Suppressor macrophage (primary cell): ENCODE data around the gene PRUNE2.
"Not testable (repeated sequence)": the region's sequence is repeated elsewhere in the genome, so short reads cannot be mapped to it uniquely, and the experiment has no call there.

Experiments used
- DNase-seq, 4 experiments: peaks; one replicate each; pipeline ENCODE4 v3.0.0-alpha.2; 2020 to 2022

The PRUNE2 gene

DNA sequence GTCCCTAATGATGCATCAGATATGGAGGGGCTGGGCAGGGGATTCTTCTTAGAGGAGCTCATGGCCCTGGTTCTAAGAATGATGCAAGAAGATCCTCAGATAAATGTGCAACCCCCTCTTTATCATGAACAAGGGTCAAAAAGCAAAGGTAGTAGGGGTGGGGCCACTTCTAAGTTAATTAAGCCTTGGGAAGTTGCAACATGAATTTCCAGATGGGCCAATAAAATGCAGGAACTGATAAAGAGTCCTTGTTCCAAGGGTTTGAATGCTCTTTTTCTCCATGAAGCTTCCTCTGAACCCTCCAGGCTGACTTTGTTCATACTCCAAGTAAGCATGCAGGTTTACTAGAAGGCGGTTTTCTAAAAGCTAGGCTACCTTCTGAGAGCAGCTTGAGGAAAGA is 116.1 kb downstream of the PRUNE2 start:
- no peak for DNase-seq

DNA sequence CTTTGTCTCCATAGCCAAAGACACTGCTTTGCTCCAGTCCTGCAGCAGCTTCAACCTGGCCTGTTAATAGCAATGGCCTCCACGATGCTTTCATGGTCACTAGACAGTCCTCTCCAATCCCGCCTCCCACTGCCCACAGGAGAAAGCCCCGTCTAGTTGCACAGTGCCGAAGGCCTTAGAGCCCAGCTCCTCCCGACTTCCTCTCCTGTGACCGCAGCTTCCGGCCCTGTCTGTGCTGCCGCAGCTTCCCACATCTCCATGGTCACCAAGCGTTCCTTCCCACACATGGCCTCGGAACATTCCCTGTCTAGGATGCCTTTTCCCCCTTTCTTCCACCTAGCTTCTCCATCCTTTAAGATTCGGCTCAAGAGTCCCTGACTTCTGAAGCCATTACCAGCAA is 118.2 kb downstream of the PRUNE2 start:
- peak in 3 of 4 experiments; percentile 13 to 40 (median 13) for DNase-seq

DNA sequence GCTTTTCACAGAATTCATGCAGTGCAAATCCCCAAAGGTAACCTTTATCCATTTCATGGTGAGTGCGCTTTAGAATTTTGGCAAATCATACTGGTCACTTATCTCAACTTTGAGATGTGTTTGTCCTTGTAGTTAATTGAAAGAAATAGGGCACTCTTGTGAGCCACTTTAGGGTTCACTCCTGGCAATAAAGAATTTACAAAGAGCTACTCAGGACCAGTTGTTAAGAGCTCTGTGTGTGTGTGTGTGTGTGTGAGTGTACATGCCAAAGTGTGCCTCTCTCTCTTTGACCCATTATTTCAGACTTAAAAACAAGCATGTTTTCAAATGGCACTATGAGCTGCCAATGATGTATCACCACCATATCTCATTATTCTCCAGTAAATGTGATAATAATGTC is 120.4 kb downstream of the PRUNE2 start:
- DNase-seq, result no peak

DNA sequence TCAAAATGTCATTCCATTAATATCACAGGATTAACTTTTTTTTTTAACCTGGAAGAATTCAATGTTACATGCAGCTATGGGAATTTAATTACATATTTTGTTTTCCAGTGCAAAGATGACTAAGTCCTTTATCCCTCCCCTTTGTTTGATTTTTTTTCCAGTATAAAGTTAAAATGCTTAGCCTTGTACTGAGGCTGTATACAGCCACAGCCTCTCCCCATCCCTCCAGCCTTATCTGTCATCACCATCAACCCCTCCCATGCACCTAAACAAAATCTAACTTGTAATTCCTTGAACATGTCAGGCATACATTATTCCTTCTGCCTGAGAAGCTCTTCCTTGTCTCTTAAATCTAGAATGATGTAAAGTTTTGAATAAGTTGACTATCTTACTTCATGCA is 121.0 kb downstream of the PRUNE2 start:
- DNase-seq, result no peak

DNA sequence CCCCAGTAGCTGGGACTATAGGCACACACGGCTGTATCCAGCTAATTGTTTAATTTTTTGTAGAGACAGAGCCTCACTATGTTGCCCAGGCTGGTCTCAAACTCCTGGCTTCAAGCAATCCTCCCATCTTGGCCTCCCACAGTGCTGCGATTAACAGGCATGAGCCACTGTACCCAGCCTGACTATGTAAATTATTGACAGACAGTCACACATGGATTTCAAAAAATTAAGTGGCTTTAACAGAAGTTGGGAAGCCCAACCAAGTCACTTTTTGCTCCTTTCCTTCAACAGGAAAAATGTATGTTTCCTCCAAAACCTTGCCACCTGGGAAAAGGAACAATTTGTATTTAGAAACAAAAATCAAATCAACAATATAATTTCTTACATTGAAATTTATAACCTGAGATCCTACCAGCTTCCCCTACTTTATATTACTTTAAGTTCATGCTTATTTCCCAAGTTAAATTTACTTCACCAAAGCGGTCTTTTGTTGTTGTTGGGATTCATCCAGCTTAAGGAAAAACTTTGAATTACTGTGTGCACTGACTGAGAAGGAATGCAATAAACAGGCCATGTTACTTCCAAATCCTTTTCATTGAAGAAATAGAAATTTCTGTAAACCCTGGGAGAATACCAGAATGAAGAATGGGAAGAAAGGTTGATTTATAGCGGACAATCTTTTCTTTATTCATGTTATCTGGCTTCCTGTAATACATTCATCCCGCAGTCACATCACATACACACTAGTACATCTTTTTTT is 133.0 kb downstream of the PRUNE2 start:
- no peak for DNase-seq

DNA sequence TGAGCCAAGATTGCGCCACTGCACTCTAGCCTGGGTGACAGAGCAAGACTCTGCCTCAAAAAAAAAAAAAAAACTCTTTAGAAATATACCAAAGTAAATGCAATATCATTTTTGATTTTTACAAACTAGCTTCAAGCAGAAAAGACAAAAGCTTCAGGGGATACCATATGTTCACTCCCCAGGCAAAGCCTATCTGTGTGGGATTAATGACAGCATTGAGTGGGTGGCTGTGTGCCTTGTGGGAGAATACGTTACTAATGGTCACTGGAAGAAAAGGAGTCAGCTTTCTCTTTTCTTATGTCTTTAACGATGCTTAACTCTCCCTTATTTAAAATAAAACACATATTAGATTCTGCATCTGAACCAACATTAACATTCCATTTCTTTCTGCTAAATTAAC is 139.8 kb downstream of the PRUNE2 start:
- DNase-seq, result no peak

DNA sequence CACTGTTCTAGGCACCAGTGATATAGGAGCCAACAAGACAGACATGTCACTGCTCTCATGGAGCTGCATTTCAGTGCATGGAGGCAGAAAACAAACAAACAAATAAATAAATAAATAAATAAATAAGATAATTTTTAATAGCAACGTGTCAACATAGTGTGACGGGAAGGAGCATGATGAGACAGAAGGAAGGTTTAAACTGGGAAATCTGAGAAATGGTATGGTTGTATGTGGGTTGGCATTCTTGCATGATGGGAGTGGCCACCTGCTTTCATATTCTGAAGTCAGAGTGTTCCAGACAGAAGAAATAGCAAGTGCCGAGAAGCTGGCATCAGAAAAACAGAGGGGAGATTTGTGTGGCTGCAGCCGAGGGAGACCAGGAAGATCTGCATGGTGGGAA is 141.8 kb downstream of the PRUNE2 start, which contains the start of gene PCA3:
PCA3 (plus strand) TSS at position 301 of the 400 bp plus-strand sequence.
- no peak for DNase-seq

DNA sequence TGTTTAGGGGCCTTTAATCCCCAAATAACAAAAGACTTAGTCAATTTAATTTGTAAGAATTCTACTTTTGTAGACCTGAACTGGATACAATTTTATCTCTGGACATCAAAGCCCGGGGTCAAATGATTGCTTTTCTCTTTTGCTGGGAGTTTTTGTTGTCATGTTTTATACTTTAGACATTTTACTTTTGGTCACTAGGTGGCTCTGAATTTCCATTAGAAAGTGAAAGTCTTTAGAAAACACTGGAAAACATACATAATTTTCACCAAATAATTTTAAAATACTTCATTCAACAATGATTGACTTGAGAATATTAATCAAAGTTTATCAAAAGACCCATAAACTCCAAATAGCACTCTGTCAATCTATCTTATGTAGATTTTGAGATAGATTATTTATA is 144.5 kb downstream of the PRUNE2 start:
- DNase-seq, result peak in 2 of 4 experiments; percentile 10 to 22

DNA sequence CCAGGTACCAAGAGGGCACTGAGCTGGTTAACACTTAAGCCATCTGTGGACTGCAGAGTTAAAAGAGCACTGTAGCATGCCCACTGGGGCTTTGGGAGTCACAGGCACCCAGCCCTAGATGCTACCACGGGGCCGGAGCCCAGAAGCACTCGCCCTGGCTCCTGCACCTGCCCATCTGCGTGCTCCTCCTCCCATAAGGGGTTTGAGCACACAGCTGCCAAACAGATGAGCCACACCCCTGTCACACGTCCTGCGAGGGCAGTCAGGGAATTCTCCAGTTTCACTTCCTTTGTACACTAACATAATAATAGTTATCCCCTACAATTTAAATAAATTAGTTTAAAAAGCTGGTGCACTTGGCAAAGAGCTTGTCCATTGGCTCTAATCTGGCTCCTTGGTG is 146.2 kb downstream of the PRUNE2 start:
- DNase-seq, result peak in 3 of 4 experiments; percentile 8 to 36 (median 30)

DNA sequence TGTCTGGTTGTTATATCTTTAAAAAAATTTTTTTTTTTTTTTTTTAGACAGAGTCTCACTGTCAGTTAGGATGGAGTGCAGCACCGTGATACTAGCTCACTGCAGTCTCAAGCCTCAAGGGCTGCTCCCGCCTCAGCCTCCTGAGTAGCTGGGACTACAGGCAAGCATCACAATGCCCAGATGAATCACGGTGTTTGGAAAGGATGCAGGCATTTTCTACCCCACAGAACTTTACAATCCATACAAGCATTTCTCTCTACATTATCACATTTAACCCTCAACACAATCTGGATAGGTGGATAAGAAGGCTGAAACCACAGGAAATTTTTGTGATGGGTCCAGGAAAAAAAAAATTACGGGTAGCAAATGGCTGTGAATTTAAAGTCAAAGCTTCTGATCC is 147.4 kb downstream of the PRUNE2 start:
- DNase-seq, result no peak

DNA sequence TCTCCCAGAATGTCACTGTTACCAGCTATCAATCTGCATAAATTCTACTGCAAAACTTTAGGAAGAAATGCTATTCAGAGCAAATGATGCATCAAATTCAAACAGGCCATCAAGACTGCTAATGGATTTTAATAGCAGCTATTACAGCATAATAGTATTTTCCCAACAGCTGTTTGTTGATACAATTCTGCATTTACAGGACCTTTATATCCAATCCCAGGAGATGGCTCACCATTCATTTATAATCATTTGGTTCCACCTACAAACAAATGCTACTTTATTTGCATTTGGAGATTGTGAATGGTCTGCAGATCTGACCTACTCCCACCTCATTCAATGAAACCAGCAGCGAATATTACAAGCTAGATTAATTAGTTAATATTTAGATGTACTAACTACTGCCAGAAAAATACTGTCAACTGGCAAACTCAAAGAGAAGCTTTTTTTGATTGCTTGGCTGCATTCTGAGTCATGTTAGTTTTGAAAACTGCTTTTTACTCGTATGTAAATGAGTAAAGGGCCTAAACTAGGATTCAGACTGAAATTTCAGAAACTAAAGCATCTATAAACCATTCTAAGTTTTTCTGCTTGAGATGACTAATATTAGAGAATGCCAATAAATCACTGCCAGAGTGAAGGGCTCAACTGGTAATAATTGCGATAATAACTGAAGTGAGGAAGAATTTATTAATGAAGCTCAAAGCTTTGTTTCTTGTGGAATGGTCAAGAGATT is 148.8 kb downstream of the PRUNE2 start:
- no peak for DNase-seq

DNA sequence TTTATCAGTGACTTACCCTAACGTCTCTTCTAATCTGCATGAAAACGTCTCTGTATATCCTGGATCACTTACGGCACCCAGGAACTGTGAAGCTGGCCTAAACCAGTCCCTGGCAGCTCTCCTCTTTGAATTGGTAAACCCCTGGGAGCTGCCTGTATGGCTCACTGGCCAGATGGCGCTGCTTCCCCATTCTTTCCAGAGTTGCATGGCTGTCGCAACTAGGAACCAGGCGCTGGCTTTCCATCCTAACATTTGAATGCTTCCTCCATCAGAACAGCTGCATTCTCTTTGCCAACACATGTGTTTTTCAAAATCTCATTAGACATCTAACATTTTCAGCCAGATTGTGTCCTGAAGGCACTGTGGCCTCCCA is 149.7 kb downstream of the PRUNE2 start:
- DNase-seq, result peak; percentile 44 to 72 (median 64)

DNA sequence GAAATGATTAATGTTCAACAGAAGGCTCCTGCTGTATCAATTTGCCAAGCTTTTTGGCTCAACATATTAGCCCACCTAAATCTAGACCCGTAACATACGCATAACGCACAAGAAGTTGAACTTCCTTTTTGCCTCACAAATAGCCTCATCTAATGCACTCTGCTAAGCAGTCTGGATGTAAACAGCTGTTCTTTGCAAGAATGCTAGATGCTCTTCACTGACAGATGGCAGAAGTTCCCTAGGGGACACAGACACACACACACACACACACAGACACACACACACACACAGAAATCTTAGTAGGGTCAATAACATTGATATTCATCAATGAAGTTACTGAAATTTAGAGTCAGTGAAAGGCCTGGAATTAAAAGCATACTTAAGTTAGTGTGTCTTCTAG is 154.9 kb downstream of the PRUNE2 start:
- no peak for DNase-seq

DNA sequence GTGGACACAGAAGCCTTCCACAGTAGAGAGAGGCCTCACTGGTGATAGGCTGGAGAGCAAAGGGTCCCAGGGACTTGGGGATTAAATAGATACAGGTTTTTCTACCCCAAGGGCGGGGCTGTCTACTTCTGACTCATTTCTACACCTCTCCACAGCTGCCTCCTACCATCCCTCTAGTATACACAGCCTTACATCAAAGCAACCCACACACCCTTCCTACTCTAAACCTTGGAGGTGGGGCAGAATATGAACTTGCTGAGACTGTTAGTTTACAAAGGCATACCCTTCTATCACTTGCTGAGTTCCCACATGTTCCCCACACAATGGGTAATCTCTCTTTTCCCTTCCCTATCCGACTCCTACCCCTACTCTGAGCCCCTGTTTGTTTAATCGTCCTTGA is 161.6 kb downstream of the PRUNE2 start:
- DNase-seq, result no peak

DNA sequence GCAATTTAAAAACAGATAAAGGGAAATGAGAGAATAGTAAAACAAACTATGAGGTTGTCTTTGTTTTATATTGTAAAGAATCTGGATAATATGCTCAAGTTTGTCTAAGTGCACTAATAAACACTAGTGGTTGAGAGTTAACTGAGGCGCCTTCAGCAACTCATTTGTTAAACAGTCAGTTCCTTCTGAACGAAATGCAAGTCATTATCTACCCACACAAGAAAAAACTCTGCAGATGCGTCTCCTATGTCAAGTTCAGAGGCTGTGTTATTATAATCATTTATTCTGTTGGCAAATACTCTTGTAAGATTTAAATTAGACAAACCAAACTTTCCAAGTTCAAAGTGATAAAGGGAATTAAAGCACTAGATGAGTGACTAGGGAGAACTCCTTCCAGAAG is 162.0 kb downstream of the PRUNE2 start:
- peak in 2 of 4 experiments; percentile 9 to 20 for DNase-seq

DNA sequence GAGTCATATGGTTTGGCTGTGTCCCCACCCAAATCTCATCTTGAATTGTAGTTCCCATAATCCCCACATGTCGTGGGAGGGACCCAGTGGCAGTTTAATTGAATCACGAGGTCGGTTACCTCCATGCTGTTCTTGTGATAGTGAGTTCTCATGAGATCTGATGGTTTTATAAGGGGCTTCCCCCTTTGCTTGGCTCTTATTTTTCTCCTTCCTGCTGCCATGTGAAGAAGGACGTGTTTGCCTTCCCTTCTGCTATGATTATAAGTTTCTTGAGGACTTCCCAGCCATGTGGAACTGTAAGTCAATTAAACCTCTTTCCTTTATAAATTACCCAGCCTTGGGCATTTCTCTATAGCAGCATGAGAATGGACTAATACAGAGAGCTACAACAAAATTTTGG is 163.0 kb downstream of the PRUNE2 start:
- not testable (repeated sequence) for DNase-seq

DNA sequence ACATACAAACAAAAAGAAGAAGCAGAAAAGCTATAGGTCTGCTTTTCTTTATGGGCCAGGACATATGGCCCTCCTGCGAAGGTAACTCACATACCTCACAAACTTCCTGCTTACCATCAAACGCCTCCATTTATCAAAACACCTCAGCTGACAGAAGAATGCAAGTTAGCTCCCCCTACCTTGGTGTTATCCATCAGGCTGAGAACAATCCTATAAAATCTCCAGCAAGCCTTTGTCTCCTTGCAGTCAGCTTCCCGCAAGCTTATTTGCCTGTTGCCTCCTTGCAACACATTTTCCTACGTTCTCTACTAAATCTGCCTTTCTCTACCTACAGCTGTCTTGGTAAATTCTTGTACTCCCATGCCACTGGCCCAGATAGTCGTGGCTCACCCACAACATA is 164.4 kb downstream of the PRUNE2 start:
- no peak for DNase-seq

DNA sequence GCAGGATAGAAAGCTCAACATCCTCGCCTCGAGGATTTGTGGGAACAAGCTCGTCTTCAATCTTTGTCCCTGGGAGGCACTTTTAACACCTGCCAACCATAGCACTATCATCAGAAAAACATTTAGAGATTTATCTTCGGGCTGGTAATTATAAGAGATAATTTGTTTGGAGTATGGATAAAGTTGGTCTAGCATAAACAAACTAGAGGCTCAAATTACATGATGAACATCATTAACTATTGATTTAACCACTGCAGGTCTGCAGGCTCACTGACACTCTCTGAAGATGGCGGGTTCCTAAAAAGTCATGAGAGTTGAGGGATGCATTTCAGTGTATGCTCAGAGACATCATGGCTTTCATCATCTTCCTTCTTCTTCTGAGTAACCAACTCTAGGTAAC is 167.5 kb downstream of the PRUNE2 start:
- DNase-seq, result no peak

DNA sequence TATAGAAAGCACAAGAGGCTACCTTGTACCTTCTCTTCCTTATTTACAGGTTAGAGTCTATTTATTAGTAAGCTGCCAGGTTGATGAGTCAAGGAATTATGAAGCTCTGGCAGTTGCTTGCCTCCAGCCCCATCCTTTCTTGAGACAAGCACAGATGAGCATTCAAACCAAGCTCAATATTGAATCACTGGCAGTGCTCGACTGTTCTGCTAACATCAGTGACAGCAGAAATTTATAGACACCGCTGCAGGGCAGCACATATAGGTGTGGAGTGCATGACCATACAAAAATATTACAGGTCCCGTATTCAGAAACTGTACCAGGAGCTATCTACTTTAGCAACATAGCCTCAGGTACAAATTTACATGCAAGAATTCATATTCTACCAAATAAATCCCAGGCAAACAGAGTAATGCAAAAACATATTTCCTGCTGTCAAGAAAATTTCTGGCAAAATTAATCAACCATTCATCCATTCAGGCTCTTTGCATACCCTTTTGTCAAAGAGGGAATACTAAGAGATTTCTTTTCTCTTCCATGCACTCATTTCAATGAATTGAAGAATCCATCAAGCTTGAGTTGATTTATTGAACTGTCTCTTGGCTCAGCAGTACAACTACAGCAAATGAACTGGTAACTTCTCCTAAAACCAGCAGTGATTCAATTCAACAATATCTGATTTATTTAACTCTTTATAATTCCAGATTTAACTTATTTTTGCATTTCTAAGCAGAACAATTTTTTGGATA is 168.6 kb downstream of the PRUNE2 start:
- DNase-seq, result no peak

DNA sequence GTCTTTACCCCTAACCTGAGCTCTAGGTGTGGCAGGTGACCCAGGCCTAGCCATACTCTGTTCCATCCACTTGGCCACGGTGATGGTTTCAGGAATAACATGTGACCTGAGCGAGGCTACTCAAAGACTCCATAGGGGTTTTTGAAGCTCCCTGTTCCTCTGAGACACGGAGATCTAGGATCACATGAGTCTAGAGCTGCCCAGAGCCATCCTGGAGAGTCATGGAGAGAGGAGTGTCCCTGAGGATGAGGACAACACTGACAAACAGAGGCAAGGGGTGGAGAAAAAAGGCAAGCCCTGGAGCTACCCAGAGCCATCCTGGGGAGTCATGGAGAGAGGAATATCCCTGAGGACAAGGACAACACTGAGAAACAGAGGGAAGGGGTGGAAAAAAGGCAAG is 171.2 kb downstream of the PRUNE2 start:
- no peak for DNase-seq

DNA sequence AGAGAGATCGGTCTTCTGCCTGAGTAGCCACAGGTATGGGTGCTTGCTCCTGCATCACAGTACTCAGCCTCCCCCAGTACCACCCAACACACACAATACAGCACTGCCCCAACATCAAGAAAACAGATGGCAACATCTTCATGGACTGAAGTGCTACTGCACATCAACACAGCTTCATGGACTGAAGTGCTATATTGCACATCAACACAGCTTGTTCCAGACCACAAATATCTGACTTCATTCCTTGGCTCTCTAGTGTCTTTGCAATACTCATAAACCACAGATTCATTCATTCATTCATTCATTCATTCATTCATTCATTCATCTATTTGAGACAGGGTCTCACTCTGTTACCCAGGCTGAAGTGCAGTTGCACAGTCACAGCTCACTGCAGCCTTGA is 172.8 kb downstream of the PRUNE2 start:
- DNase-seq, result no peak

DNA sequence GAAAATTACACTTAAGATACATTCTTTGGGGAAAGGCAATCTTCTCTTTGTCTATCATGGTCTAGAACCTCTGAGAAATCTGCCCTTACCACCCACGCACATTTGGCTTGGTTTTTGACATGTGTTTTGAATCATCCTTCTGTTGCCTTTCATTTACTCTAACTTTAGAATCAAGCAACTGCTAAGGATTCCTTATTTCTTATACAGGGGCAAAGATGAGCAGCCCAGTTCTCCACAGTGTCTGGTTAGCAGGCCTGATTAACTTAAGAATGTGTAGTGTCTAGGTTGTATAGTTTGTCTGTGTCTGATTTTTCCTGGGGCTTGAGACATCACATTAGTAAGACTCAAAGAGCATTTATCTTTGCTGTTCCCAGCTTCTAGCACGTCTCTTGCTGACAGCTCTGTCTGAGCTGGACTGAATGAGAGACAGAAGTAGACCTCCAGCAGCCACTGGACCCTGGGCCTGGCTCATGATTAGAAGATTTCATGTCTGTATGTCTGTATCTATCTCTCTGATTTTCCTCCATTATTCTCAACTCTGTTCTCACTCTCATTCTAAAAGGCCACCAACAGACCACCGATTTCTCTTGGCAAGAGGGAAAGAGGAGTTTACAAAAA is 173.5 kb downstream of the PRUNE2 start:
- DNase-seq, result no peak

DNA sequence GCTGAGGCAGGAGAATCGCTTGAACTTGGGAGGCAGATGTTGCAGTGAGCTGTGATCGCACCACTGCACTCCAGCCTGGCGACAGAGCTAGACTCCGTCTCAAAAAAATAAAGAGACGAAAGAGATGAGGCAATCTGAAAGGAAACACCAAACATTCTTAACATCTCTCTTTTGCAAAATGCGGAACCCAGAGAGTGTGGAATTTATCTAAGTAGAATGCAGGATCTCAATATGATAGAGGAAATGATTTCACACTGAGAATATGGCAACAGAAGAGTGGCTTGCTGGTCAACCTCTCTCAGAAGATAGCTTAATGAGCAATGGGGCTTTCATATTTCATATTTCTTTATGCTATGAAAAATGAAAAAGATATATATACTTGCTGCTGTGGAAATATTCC is 175.1 kb downstream of the PRUNE2 start:
- peak in 2 of 4 experiments; percentile 37 to 40 for DNase-seq
